ENCODE measurements around the gene KRT2.

GRCh38 chr12:52694151-52694550 lies 42.1 kb upstream of the KRT2 start:
- TF ChIP-seq CTCF (IDR thresholded peaks at IDR 0.05; ENCODE audit: extremely low read depth in 1 of 2, insufficient read depth in 1 of 2, low read depth in 1 of 2, low read length in 2 of 2) = no peak
- TF ChIP-seq POLR2AphosphoS5 (IDR thresholded peaks at IDR 0.05; ENCODE audit: insufficient read depth, low read depth, low read length) = no peak
- no peak for TF ChIP-seq EZH2 (IDR thresholded peaks at IDR 0.05; ENCODE audit: borderline replicate concordance, low read depth, low read length, severe bottlenecking)
- TF ChIP-seq MAX (IDR thresholded peaks at IDR 0.05; ENCODE audit: insufficient read depth, insufficient read length) = no peak
- TF ChIP-seq POLR2A (IDR thresholded peaks at IDR 0.05; ENCODE audit: low read depth, low read length) = no peak

Measured in endothelial cell of umbilical vein (primary cell).